Caco-2 (cell line): ENCODE data around the gene RASGRP3. TPM values are rescaled to one million over a fixed set of nuclear protein-coding genes. Genes with fewer than 3 reads are reported as not detected.

Source experiments
- BruUV-seq: library from RNA; stranded (reverse); fragments of 400-500 nt; replicated peaks from 2 replicates; lab custom pipeline; 2021; lab: Mats Ljungman, UMichigan
- CTCF ChIA-PET: fragments of 300-600 bp; sonication (Branson Sonifier 250); formaldehyde crosslinking; loops from one replicate; lab custom pipeline; 2022; ENCODE audit warnings: antibody characterized with exemption; lab: Charles Lee
- POLR2A ChIA-PET: fragments of 300-600 bp; sonication (Branson Sonifier 250); formaldehyde crosslinking; loops from one replicate; lab custom pipeline; 2022; ENCODE audit warnings: antibody characterized with exemption; lab: Charles Lee
- DNase-seq, 2 experiments: peaks; one replicate each; pipeline versions ENCODE4 v3.0.0 to v3.0.0-alpha.2; 2020 to 2022
- H3K27me3 ChIP-seq: replicated peaks from 2 replicates; pipeline ENCODE4 v1.6.0; 2011; ENCODE audit warnings: low read length; ENCODE audit not compliant: control insufficient read depth, insufficient read depth
- H3K36me3 ChIP-seq: 2 replicates; pipeline ENCODE4 v1.5.1; 2011; ENCODE audit warnings: low read length; ENCODE audit not compliant: control insufficient read depth, insufficient read depth
- H3K4me1 ChIP-seq: fragments of 250-450 bp; sonication (Bioruptor Pico); 2 replicates; pipeline ENCODE4 v1.5.1; 2020; ENCODE audit warnings: mild to moderate bottlenecking
- H3K4me3 ChIP-seq: 2 replicates; pipeline ENCODE4 v1.5.1; 2011; ENCODE audit warnings: low read depth, mild to moderate bottlenecking, control low read depth, low read length
- H3K9me3 ChIP-seq: fragments of 250-450 bp; sonication (Bioruptor Pico); 2 replicates; pipeline ENCODE4 v1.5.1; 2020; ENCODE audit warnings: mild to moderate bottlenecking, moderate library complexity
- H3K27ac Mint-ChIP-seq: one replicate; pipeline ENCODE4 v1.8.0; 2022; ENCODE audit warnings: mixed read lengths; ENCODE audit not compliant: unreplicated experiment
- H3K27me3 Mint-ChIP-seq: one replicate; pipeline ENCODE4 v1.8.0; 2022; ENCODE audit warnings: mixed read lengths; ENCODE audit not compliant: insufficient read depth, unreplicated experiment
- H3K36me3 Mint-ChIP-seq: one replicate; pipeline ENCODE4 v1.8.0; 2022; ENCODE audit warnings: mild to moderate bottlenecking, mixed read lengths; ENCODE audit not compliant: insufficient read depth, unreplicated experiment
- H3K4me1 Mint-ChIP-seq: one replicate; pipeline ENCODE4 v1.8.0; 2022; ENCODE audit warnings: low read depth, mixed read lengths; ENCODE audit not compliant: unreplicated experiment
- H3K4me3 Mint-ChIP-seq: one replicate; pipeline ENCODE4 v1.8.0; 2022; ENCODE audit warnings: mild to moderate bottlenecking, moderate library complexity, mixed read lengths; ENCODE audit not compliant: unreplicated experiment
- H3K9me3 Mint-ChIP-seq: one replicate; pipeline ENCODE4 v1.8.0; 2022; ENCODE audit warnings: mixed read lengths; ENCODE audit not compliant: unreplicated experiment
- intact Hi-C: fragments of 100-400 bp; cut with micrococcal nuclease; formaldehyde crosslinking; loops from one replicate; pipeline ENCODE4 v1.10.0; 2022; ENCODE audit not compliant: unreplicated experiment
- total RNA-seq: library from RNA; stranded (reverse); gene quantifications from 2 replicates; pipeline ENCODE4 v1.2.3, GENCODE V29; 2022
- TF ChIP-seq, protein P1 (sequence below), 2 experiments: fragments of 200-600 bp in 1 of 2; IDR thresholded peaks; 1 replicate in 1 of 2; 2 replicates in 1 of 2; pipeline versions ENCODE4 v1.5.1 to v1.8.0; 2011 to 2022; ENCODE audit warnings: antibody characterized with exemption in 1 of 2, control low read depth in 1 of 2, inconsistent platforms in 1 of 2, low read depth in 1 of 2, low read length in 1 of 2, mild to moderate bottlenecking in 1 of 2, moderate library complexity in 1 of 2; ENCODE audit not compliant: insufficient read depth in 1 of 2, severe bottlenecking in 1 of 2, unreplicated experiment in 1 of 2

RASGRP3 gene
- total RNA-seq, 1 experiment from 2014 or later = 9.2 TPM

DNA sequence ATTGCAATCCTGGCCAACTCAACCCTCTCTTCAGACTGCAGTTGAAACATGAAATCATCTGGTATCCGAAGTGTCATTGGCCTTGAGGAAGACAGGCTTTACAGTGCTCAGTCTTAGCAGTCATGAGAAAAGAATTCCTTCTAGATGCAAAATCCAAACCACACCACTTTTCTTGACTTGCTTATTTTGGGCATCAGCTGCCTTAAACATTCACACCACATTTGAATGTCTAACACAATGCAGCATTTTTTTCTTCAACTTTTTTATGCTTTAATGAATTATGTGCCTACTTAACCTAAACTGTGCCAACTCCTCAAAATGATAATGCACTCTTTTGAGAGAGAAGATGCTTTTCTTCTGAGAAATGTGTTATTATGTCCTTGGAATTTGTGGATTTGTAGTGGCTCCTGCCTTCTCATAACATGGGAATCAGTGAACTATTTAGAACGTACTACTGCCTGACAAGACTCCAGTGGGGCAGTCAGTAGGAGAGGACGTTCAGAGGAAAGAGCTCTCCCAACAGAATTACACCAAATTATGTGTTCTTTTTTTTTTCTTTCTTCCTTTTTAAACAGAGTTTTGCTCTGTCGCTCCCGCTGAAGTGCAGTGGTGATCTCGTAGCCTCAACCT, 125.9 kb downstream of the RASGRP3 start:
- TF ChIP-seq, protein P1, sequence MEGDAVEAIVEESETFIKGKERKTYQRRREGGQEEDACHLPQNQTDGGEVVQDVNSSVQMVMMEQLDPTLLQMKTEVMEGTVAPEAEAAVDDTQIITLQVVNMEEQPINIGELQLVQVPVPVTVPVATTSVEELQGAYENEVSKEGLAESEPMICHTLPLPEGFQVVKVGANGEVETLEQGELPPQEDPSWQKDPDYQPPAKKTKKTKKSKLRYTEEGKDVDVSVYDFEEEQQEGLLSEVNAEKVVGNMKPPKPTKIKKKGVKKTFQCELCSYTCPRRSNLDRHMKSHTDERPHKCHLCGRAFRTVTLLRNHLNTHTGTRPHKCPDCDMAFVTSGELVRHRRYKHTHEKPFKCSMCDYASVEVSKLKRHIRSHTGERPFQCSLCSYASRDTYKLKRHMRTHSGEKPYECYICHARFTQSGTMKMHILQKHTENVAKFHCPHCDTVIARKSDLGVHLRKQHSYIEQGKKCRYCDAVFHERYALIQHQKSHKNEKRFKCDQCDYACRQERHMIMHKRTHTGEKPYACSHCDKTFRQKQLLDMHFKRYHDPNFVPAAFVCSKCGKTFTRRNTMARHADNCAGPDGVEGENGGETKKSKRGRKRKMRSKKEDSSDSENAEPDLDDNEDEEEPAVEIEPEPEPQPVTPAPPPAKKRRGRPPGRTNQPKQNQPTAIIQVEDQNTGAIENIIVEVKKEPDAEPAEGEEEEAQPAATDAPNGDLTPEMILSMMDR (IDR thresholded peaks at IDR 0.05; ENCODE audit: insufficient read depth in 1 of 2, low read depth in 1 of 2, low read length in 1 of 2, severe bottlenecking in 1 of 2, unreplicated experiment in 1 of 2) = no peak
- Histone ChIP-seq H3K4me1 (peaks cover 5% of the 10 kb centered on the region), H3K36me3 (no peaks in the 10 kb centered on the region), H3K27me3 (no peaks in the 10 kb centered on the region), H3K9me3 (no peaks in the 10 kb centered on the region), H3K4me3 (no peak overlapping the region)
- Mint-ChIP-seq H3K4me3 (no peak overlapping the region), H3K4me1 (peaks cover 7% of the 10 kb centered on the region), H3K27me3 (no peaks in the 10 kb centered on the region), H3K27ac (no peak overlapping the region), H3K9me3 (no peaks in the 10 kb centered on the region), H3K36me3 (peaks cover 17% of the 10 kb centered on the region)
- POLR2A ChIA-PET = no interaction called here
- no peak for DNase-seq
- CTCF ChIA-PET = no interaction called here
- BruUV-seq = no TSS peak
- intact Hi-C loops = no loop called here

DNA sequence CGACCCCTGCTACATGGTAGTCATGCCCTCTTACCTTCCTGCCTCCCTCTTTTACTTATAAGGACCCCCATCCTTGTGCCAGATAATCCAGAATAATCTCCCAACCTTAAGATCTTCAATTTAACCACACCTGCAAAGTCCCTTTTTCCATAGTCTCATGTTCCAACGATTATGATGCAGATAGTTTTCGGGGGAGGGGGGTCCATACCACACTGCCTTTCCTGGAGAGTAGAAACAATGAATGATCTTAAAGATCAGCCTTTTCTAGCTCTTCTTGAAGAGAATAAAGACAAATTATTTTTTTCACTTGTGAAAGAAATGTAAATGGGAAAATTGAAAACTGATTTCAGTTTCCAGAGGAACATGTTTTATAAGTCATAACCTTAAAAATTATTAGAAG, 127.0 kb downstream of the RASGRP3 start:
- Mint-ChIP-seq H3K4me1 (no peaks in the 10 kb centered on the region), H3K9me3 (no peaks in the 10 kb centered on the region), H3K27ac (no peak overlapping the region), H3K4me3 (no peak overlapping the region), H3K27me3 (no peaks in the 10 kb centered on the region), H3K36me3 (peaks cover 11% of the 10 kb centered on the region)
- intact Hi-C loops = no loop called here
- POLR2A ChIA-PET = no interaction called here
- TF ChIP-seq, protein P1 (IDR thresholded peaks at IDR 0.05; ENCODE audit: insufficient read depth in 1 of 2, low read depth in 1 of 2, low read length in 1 of 2, severe bottlenecking in 1 of 2, unreplicated experiment in 1 of 2) = no peak
- Histone ChIP-seq H3K4me1 (no peaks in the 10 kb centered on the region; the same call in 1 of the 2 replicates), H3K4me3 (no peak overlapping the region), H3K9me3 (no peaks in the 10 kb centered on the region), H3K36me3 (no peaks in the 10 kb centered on the region), H3K27me3 (no peaks in the 10 kb centered on the region)
- BruUV-seq = no TSS peak
- CTCF ChIA-PET = no interaction called here
- no peak for DNase-seq

DNA sequence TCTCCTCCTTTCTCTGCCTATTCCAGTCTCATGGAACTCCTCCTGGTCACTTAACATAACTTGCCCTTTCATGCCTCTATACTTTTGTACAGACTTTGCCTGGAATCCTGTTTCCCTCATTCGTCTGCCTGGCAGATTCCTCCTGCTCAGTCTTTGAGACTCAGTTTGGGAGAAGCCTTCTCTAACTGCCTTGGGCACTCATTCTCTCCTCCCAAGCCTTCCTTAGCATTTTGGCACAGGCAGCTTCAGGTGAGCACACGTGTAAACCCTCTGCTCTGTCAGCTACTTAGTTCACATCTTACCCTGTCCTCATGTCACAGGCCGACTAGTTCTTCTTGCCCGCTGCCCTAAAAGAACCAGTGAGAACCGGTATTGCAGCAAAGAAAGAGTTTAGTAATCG, 128.6 kb downstream of the RASGRP3 start:
- Mint-ChIP-seq H3K36me3 (no peaks in the 10 kb centered on the region), H3K4me3 (no peak overlapping the region), H3K9me3 (peaks cover 4% of the 10 kb centered on the region), H3K4me1 (no peaks in the 10 kb centered on the region), H3K27ac (no peak overlapping the region), H3K27me3 (no peaks in the 10 kb centered on the region)
- no peaks in the 10 kb centered on the region for H3K36me3 ChIP-seq
- BruUV-seq = no TSS peak
- H3K4me1 ChIP-seq = no peaks in the 10 kb centered on the region; the same call in 1 of the 2 replicates
- H3K27me3 ChIP-seq = no peaks in the 10 kb centered on the region
- CTCF ChIA-PET = no interaction called here
- intact Hi-C loops = no loop called here
- POLR2A ChIA-PET = no interaction called here
- no peaks in the 10 kb centered on the region for H3K9me3 ChIP-seq
- TF ChIP-seq, protein P1 (IDR thresholded peaks at IDR 0.05; ENCODE audit: insufficient read depth in 1 of 2, low read depth in 1 of 2, low read length in 1 of 2, severe bottlenecking in 1 of 2, unreplicated experiment in 1 of 2) = no peak
- no peak overlapping the region for H3K4me3 ChIP-seq
- DNase-seq = no peak
